OCI-LY3 (cell line): ENCODE data around the gene GNS.
"Not testable (repeated sequence)": the region's sequence is repeated elsewhere in the genome, so short reads cannot be mapped to it uniquely, and the experiment has no call there.

Source experiments
- H2AFZ ChIP-seq: fragments of 200-600, 300-600 bp; shearing (Covaris generic); 2 replicates; pipeline ENCODE4 v1.6.0; 2014; ENCODE audit warnings: antibody characterized with exemption, low read depth, low read length
- H3K27ac ChIP-seq: fragments of 200-600, 300-600 bp; sonication (generic); 2 replicates; pipeline ENCODE4 v1.5.1; 2014; ENCODE audit warnings: mild to moderate bottlenecking, low read length, moderate library complexity, mixed read lengths
- H3K27me3 ChIP-seq: fragments of 200-600, 300-600 bp; sonication (generic); 2 replicates; pipeline ENCODE4 v1.6.1; 2014; ENCODE audit warnings: low read depth, low read length, mixed read lengths
- H3K36me3 ChIP-seq: fragments of 200-600, 300-600 bp; sonication (generic); replicated peaks from 2 replicates; pipeline ENCODE3; 2014; ENCODE audit warnings: low read depth, low read length, mixed read lengths
- H3K4me1 ChIP-seq: fragments of 300-600, 200-600 bp; sonication (generic); 2 replicates; pipeline ENCODE4 v1.6.1; 2014; ENCODE audit warnings: low read length, mixed read lengths
- H3K4me2 ChIP-seq: fragments of 200-600, 300-600 bp; sonication (generic); 2 replicates; pipeline ENCODE4 v1.6.1; 2014; ENCODE audit warnings: low read length, mixed read lengths
- H3K4me3 ChIP-seq: fragments of 300-600, 200-600 bp; sonication (generic); 2 replicates; pipeline ENCODE4 v1.5.1; 2014; ENCODE audit warnings: antibody characterized with exemption, mild to moderate bottlenecking, low read length, moderate library complexity
- H3K79me2 ChIP-seq: fragments of 300-600, 200-600 bp; shearing (Covaris generic); 2 replicates; pipeline ENCODE4 v1.6.1; 2014; ENCODE audit warnings: mild to moderate bottlenecking, low read length, mixed read lengths
- H3K9ac ChIP-seq: fragments of 300-600, 200-600 bp; shearing (Covaris generic); 2 replicates; pipeline ENCODE4 v1.6.0; 2014; ENCODE audit warnings: mild to moderate bottlenecking, low read length, moderate library complexity
- H3K9me3 ChIP-seq: fragments of 200-600, 300-600 bp; shearing (Covaris generic); 2 replicates; pipeline ENCODE4 v1.6.1; 2014; ENCODE audit warnings: low read length, mixed read lengths; ENCODE audit not compliant: insufficient read depth
- H4K20me1 ChIP-seq: fragments of 200-600, 300-600 bp; sonication (generic); 2 replicates; pipeline ENCODE4 v1.6.1; 2016; ENCODE audit warnings: low read length, mixed read lengths; ENCODE audit not compliant: insufficient read depth
- EZH2phosphoT487 ChIP-seq: fragments of 200-600 bp; shearing (Covaris generic); IDR thresholded peaks from 2 replicates; pipeline ENCODE4 v1.6.1; 2018; ENCODE audit warnings: antibody characterized with exemption, mixed run types, low read depth
- TF ChIP-seq, protein P1 (sequence below): fragments of 200-600, 300-600 bp; sonication (generic); IDR thresholded peaks from 2 replicates; pipeline ENCODE4 v1.5.1; 2014; ENCODE audit warnings: antibody characterized with exemption, low read length, low read depth

Gene GNS

DNA sequence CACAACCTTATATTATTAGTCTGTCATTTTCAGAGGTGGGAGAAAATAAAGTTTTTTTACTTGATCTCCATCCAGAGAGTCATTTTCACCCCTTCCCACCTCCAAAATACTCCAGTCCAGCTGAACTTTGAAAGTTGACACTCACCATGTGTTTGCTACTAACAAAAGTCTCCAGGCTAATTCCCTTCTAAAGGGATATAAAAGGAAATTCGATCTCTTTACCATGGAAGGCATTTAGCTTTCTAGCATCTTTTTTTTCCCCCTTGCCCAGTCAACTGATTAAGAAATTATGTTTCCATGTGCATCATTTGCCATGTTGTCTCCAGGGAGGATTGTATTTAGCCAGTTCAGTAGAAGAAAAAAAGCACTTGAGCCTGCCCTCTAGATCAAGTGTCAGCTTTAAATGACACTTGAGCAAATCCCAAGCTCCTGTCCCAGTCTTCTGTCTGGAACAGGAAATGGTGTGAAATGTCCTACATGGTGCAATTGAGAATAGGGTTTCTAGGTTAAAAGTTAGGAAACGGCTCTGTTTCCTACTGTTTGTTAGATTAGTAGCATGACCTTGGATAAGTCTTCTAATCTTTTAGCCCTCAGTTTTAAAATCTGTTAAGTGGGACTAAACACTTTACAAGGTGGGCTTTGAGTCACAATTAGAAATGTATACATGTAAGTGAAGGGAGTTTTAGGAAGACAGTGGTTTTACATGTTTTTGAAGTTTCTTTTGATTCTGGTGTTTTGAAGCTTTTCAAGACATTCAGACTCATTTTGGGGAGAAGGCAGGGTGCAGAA, 67.2 kb downstream of the GNS start:
- Histone ChIP-seq H3K79me2 (peaks cover 55% of the 10 kb centered on the region), H2AFZ (no peak overlapping the region), H3K36me3 (peaks cover 55% of the 10 kb centered on the region), H3K4me2 (no peak overlapping the region), H4K20me1 (peaks cover 54% of the 10 kb centered on the region), H3K4me3 (no peak overlapping the region), H3K4me1 (no peaks in the 10 kb centered on the region), H3K27me3 (no peaks in the 10 kb centered on the region), H3K9ac (no peak overlapping the region), H3K27ac (no peak overlapping the region), H3K9me3 (no peaks in the 10 kb centered on the region)
- TF ChIP-seq, protein P1, sequence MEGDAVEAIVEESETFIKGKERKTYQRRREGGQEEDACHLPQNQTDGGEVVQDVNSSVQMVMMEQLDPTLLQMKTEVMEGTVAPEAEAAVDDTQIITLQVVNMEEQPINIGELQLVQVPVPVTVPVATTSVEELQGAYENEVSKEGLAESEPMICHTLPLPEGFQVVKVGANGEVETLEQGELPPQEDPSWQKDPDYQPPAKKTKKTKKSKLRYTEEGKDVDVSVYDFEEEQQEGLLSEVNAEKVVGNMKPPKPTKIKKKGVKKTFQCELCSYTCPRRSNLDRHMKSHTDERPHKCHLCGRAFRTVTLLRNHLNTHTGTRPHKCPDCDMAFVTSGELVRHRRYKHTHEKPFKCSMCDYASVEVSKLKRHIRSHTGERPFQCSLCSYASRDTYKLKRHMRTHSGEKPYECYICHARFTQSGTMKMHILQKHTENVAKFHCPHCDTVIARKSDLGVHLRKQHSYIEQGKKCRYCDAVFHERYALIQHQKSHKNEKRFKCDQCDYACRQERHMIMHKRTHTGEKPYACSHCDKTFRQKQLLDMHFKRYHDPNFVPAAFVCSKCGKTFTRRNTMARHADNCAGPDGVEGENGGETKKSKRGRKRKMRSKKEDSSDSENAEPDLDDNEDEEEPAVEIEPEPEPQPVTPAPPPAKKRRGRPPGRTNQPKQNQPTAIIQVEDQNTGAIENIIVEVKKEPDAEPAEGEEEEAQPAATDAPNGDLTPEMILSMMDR: no peak
- TF ChIP-seq EZH2phosphoT487: no peak

DNA sequence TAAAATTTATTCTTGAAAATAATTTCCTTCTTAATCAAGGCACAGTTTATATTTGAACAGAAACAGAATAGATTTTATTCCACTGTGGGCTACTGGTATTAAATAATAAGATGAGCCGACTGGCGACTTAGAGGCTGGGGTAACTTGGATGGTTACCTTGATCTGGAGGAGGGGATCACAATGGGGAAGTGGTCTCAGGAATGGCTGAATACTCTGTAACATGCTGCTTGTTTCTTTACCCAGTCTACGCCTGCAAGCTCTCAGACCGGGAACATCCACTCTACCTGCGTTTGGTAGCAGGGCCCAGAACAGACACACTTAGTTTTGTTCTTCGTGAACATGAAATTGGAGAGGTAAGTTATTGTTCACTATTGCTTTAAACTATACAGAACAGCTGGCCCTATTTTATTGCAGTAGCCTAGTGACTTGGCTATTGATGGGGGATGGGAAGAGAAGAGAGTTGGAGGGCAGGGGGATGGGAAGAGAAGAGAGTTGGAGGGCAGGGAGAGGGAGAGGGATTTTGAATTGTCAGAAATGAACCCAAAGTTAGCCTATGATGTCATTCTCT, 67.9 kb downstream of the GNS start:
- H3K9me3 ChIP-seq: no peaks in the 10 kb centered on the region
- no peak overlapping the region for H3K4me3 ChIP-seq
- H3K79me2 ChIP-seq: peaks cover 55% of the 10 kb centered on the region
- no peaks in the 10 kb centered on the region for H3K27me3 ChIP-seq
- peaks cover 52% of the 10 kb centered on the region for H3K36me3 ChIP-seq
- peaks cover 49% of the 10 kb centered on the region for H4K20me1 ChIP-seq
- TF ChIP-seq, protein P1: no peak
- no peak for TF ChIP-seq EZH2phosphoT487
- H2AFZ ChIP-seq: no peak overlapping the region
- no peak overlapping the region for H3K27ac ChIP-seq
- H3K4me1 ChIP-seq: no peaks in the 10 kb centered on the region
- no peak overlapping the region for H3K9ac ChIP-seq
- H3K4me2 ChIP-seq: no peak overlapping the region

DNA sequence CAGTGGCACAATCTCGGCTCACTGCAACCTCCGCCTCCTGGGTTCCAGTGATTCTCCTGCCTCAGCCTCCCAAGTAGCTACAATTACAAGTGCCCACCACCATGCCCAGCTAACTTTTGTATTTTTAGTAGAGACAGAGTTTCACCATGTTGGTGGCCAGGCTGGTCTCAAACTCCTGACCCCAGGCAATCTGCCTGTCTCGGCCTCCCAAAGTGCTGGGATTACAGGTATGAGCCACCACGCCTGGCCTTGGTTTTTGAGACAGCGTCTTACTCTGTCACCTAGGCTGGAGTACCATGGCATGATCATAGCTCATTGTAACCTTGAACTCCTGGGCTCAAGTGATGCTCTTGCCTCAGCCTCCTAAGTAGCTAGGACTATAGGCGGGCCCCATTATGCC, 69.0 kb downstream of the GNS start:
- H3K79me2 ChIP-seq: peaks cover 60% of the 10 kb centered on the region
- H3K4me3 ChIP-seq, H3K4me2 ChIP-seq, H3K27ac ChIP-seq, H3K9me3 ChIP-seq, H3K27me3 ChIP-seq, H3K9ac ChIP-seq, H3K4me1 ChIP-seq, H2AFZ ChIP-seq: not testable (repeated sequence)
- peaks cover 57% of the 10 kb centered on the region for H3K36me3 ChIP-seq
- peaks cover 46% of the 10 kb centered on the region for H4K20me1 ChIP-seq

DNA sequence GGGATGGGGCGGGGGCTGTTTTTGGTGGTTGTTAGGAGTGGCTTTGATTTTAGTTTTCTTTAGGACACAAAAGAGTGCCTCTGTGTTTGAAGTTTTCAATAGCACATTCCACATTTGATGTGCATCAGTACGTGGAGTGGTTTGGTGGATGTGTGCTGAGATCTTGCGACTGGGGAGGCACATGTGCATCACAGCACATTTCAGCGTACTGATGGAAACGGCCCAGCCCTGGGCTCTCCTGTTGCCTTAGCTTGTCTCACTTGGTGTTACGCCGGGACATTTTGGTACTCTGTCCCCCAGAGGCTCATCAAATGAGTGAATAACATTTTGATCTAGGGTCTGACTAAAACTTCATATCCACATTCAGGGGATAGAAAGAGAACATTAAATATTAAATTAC, 70.5 kb downstream of the GNS start:
- peaks cover 68% of the 10 kb centered on the region for H3K79me2 ChIP-seq
- TF ChIP-seq EZH2phosphoT487: no peak
- TF ChIP-seq, protein P1: no peak
- H3K9me3 ChIP-seq: no peaks in the 10 kb centered on the region
- no peak overlapping the region for H3K9ac ChIP-seq
- H3K4me1 ChIP-seq: no peaks in the 10 kb centered on the region
- H3K4me2 ChIP-seq: no peak overlapping the region
- peaks cover 51% of the 10 kb centered on the region for H4K20me1 ChIP-seq
- no peaks in the 10 kb centered on the region for H3K27me3 ChIP-seq
- no peak overlapping the region for H3K4me3 ChIP-seq
- peaks cover 50% of the 10 kb centered on the region for H3K36me3 ChIP-seq
- H3K27ac ChIP-seq: no peak overlapping the region
- H2AFZ ChIP-seq: no peak overlapping the region
